Lower leg skin (tissue), 4 donors: ENCODE measurements around the gene CXCL9. TPM values are rescaled to one million over a fixed set of nuclear protein-coding genes. Genes with fewer than 3 reads are reported as not detected.

Source experiments
- DNase-seq, 2 donors: peaks; one replicate each; pipeline ENCODE4 v3.0.0-alpha.2; 2019; ENCODE audit warnings: low spot score in 2 of 2
- H3K4me3 ChIP-seq: fragments of 200-600 bp; sonication (generic); 2 replicates; pipeline ENCODE4 v1.5.1; 2017; ENCODE audit warnings: mild to moderate bottlenecking, low read depth; ENCODE audit not compliant: poor library complexity, severe bottlenecking
- POLR2A ChIP-seq, 2 donors: fragments of 450-650 bp; IDR thresholded peaks; one replicate each; pipeline ENCODE4 v1.6.1; 2016 to 2017; ENCODE audit warnings: antibody characterized with exemption in 2 of 2, mild to moderate bottlenecking in 1 of 2, moderate library complexity in 1 of 2
- WGBS, 2 donors: methylation state at CpG; one replicate each; pipeline ENCODE4 v1.1.5; 2018; 5-methylcytosine and 5-hydroxymethylcytosine counted together
- intact Hi-C: fragments of 100-400 bp; cut with DNase I; formaldehyde crosslinking; loops from one replicate; pipeline ENCODE4 v1.15.0; 2023; ENCODE audit warnings: low total_unique reads
- total RNA-seq, 4 donors: library from RNA; depleted of rRNA; stranded (reverse); fragments of >200 nt; gene quantifications; one replicate each; pipeline ENCODE4 v1.1.0, GENCODE V29; 2016
- TF ChIP-seq, protein P1 (sequence below), 3 donors: fragments of 450-650 bp; IDR thresholded peaks; one replicate each; pipeline ENCODE4 v1.5.1; 2016; ENCODE audit warnings: antibody characterized with exemption in 3 of 3, mild to moderate bottlenecking in 3 of 3, moderate library complexity in 2 of 3

Gene CXCL9
- total RNA-seq, 4 donors from 2014 or later: 0.10 to 1.3 (median 0.63) TPM; not detected in 1

DNA sequence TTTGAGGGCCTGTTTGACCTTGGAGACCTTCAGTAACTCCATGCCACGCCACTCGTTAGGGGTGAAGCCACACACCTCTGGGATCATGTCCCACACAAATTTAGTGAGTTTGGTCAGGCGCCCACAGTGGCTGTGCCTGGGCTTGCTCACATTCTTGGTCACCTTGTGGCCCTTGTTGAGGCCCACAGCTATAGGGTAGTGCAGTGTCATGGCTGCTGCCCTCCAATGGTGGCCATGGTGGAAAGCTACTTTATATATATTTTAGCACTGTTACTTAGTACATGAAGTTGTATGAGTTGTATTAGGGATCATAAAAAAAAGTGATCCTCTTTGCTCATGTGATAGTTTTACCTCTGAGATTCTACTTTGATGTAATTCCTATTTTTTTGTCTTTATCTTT lies 29.5 kb upstream of the CXCL9 start:
- no peak overlapping the region for H3K4me3 ChIP-seq
- TF ChIP-seq, protein P1, sequence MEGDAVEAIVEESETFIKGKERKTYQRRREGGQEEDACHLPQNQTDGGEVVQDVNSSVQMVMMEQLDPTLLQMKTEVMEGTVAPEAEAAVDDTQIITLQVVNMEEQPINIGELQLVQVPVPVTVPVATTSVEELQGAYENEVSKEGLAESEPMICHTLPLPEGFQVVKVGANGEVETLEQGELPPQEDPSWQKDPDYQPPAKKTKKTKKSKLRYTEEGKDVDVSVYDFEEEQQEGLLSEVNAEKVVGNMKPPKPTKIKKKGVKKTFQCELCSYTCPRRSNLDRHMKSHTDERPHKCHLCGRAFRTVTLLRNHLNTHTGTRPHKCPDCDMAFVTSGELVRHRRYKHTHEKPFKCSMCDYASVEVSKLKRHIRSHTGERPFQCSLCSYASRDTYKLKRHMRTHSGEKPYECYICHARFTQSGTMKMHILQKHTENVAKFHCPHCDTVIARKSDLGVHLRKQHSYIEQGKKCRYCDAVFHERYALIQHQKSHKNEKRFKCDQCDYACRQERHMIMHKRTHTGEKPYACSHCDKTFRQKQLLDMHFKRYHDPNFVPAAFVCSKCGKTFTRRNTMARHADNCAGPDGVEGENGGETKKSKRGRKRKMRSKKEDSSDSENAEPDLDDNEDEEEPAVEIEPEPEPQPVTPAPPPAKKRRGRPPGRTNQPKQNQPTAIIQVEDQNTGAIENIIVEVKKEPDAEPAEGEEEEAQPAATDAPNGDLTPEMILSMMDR (IDR thresholded peaks at IDR 0.05): no peak
- TF ChIP-seq POLR2A (IDR thresholded peaks at IDR 0.05): no peak
- no peak for DNase-seq
- intact Hi-C loops: no loop called here
- WGBS, 2 donors: 80 to 83% methylated on average over 3 of the region's 3 CpGs

DNA sequence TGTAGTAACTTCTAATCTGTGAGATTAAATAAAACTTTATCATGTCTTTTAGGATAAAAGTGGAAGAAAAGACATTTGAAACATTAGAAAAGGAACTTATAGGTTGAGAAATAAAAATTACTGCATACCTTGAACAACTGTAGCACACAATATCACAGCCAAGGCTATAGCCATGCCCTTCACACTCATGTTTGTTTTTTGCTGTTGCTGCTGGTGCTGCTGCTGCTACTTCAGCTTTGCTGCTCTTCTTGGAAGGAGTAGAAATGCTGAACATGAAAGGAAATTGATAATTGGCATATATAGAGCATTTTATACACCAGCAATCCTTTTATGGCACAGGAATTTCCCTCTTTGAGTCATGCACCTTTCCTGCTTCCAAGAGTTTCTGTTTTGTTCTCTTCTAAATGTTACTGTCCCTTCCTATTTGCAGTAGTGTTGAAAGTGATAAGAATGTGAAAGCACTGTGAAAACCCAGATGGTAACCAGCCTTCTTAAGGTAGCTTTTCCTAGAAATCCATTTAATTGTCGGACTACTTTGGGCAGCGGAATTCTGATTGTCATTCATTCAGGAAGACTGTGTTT lies 28.6 kb upstream of the CXCL9 start, which contains the start of gene CXCL11:
TSS of gene CXCL11 (minus strand) at position 272 of the 582 bp plus-strand sequence. CDS start at position 189, 83 bp downstream.
- TF ChIP-seq, protein P1 (IDR thresholded peaks at IDR 0.05): no peak
- TF ChIP-seq POLR2A (IDR thresholded peaks at IDR 0.05): no peak
- 60 to 73% methylated on average over 2 of the region's 2 CpGs for WGBS, 2 donors
- no peak within 1 kb of the TSS for H3K4me3 ChIP-seq
- no peak for DNase-seq
- intact Hi-C loops: no loop called here

DNA sequence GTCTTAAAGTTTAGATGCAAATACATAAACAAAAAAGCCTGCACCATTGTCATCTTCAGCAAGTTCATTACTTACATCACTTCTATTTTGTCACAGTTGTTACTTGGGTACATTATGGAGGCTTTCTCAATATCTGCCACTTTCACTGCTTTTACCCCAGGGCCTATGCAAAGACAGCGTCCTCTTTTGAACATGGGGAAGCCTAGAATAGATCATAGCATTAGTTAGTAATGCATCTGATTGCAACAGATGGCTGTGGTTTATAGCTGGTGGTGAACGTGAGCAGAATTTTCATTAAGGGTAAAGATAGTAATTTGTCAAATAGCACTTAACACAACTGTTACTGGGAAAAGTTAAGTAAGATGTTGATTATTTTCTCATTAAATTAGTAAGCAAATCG lies 27.8 kb upstream of the CXCL9 start:
- WGBS, 2 donors: 48 to 54% methylated on average over 3 of the region's 3 CpGs
- no peak for DNase-seq
- no peak for TF ChIP-seq POLR2A (IDR thresholded peaks at IDR 0.05)
- TF ChIP-seq, protein P1 (IDR thresholded peaks at IDR 0.05): no peak
- no peak overlapping the region for H3K4me3 ChIP-seq
- intact Hi-C loops: no loop called here

DNA sequence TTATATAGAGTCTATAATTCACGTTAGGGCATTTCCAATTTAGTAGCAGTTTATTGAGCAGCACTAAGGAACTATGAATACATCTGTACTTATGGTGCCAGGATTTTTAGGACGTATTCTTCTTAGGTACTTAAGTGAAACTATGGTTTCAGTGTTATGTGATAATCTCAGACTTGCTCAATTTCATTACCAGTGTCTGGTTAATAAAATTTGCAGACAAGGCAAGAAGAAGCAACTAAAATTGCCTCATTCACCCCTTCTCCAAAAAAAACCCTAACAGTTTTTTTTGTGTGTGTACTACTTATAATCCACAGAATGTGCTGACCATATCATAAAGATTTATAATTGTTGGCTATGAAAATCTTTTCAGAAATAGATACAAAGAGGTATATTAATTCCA lies 22.0 kb upstream of the CXCL9 start:
- intact Hi-C loops: no loop called here
- TF ChIP-seq POLR2A (IDR thresholded peaks at IDR 0.05): no peak
- TF ChIP-seq, protein P1 (IDR thresholded peaks at IDR 0.05): no peak
- no peak overlapping the region for H3K4me3 ChIP-seq
- WGBS, 2 donors: 67 to 69% methylated on average over 2 of the region's 2 CpGs
- no peak for DNase-seq

DNA sequence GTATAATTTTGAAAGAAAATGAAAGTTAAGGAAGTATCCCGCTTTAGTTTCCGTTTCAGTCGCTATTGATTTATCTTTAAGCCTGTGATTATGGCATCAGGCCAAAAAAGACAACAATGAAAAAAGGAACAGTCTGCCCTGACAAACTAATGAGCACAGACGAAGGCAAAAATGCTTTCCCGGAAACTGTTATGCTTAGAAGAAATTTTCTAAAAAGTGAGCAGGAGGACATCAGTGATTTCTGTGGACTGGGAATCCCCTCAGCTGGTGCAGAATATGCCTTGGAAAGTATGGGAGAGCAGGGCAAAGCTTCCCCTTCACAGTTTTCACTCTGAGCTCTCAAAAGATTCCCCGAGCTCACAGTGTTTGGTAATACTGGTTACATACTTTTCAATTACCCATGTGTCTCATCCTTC lies 21.0 kb upstream of the CXCL9 start:
- 10 to 14% methylated on average over 6 of the region's 6 CpGs for WGBS, 2 donors
- H3K4me3 ChIP-seq: no peak overlapping the region
- TF ChIP-seq, protein P1 (IDR thresholded peaks at IDR 0.05): no peak
- no peak for TF ChIP-seq POLR2A (IDR thresholded peaks at IDR 0.05)
- intact Hi-C loops: no loop called here
- no peak for DNase-seq

DNA sequence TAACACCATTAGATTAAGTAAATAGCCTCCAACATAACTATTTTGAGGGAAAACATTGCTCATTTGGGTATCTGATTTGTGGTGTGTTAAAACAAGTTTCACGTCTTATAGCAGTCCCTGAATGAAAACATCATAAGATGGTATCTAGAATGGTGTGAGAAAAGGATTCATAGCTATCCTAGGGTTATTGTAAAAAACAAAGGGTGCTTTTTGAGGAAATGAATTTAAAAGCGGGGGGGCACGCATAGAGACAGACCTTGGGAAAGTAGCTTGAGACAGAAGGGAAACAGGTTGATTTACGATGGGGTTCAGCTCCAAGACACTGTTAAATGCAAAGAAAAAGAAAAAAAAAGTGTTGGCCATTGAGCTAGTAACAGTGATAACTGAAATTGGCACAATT lies 16.8 kb upstream of the CXCL9 start:
- no peak for DNase-seq
- no peak overlapping the region for H3K4me3 ChIP-seq
- intact Hi-C loops: no loop called here
- WGBS, 2 donors: 76 to 78% methylated on average over 4 of the region's 4 CpGs
- TF ChIP-seq POLR2A (IDR thresholded peaks at IDR 0.05): no peak
- TF ChIP-seq, protein P1 (IDR thresholded peaks at IDR 0.05): no peak
